GM18858 (cell line): ENCODE data around the gene FGGY.

Experiments
- ATAC-seq: cut with Tn5 transposase; IDR thresholded peaks from one replicate; pipeline ENCODE4 v1.9.1; 2021; ENCODE audit not compliant: unreplicated experiment

The FGGY gene

DNA sequence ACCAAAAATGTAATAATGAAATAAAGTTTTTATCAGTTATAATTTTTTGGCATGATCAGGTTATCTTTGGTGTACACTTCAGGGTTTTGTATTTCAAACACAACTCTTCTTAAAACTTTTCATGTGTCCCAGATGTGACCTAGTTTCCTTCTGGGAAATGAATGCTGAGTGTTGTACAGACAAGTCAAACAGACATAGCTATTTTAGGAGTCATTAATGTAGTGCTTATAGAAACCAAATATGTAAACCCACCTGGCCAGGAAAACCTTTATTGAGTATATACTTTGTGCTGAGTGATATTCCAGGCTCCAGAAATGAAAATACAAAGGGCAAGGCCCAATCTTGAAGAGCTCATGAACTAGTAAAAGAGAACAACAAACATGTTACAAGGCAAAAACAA lies 491.9 kb downstream of the FGGY start:
- no peak for ATAC-seq

DNA sequence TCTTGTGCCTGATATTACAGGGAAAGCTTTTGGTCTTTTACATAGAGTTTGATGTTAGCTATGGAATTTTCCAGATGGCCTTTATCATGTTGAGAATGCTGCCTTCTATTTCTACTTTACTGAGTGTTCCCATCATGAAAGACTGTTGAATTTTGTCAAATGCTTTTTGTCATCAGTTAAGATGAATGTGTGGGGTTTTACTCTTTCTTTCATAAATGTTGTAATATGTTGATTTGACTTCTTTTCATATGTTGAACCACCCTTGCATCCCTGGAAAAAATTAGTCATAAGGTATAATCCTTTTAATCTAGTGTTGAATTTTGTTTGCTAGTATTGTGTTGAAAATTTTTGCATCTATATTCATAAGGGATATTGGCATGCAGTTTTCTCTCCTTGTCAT lies 501.7 kb downstream of the FGGY start:
- no peak for ATAC-seq

DNA sequence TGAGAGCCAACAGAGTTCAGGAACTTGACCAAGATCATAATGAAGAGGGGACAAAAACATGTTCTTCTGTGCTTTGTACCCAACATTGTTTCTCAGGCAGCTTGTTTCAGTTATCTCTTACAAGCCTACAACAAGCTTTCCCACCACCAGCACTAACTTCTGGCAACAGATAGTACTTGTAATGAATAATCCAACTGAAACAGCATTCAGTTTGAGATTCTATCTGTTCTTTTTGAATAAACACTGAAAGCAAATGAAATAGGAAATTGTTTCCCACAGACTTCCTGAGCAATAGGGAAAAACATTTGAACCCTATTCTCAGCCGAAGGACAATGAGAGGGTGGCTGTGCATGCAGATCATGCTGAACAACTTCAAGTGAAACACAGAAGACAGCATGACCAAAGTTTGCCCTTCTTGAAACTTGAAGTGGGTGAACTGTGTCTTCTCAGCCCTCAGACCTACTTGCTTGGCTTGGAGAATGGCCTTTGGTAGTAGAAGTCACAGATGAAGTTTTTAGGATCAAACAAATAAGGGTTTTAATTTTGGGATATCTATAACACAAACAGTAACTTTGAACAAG lies 506.7 kb downstream of the FGGY start:
- ATAC-seq = no peak

DNA sequence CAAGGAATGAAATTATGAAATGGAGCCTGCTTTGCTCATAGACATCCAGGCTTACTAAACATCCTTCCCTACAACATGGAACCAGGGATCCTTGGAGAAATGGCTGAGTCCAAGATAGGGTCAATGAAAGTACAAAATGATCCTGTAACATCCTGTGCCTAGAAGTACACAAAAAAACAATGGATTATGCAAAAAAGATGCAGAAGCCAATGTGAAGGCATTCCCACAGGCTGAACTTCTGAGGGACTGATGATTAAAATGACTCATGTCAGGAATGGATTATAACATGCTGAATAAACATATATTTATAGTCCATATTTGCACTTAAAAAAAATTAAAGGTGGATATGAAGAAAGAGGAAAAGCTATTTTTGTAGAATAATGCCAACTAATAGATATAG lies 507.4 kb downstream of the FGGY start:
- ATAC-seq = no peak

DNA sequence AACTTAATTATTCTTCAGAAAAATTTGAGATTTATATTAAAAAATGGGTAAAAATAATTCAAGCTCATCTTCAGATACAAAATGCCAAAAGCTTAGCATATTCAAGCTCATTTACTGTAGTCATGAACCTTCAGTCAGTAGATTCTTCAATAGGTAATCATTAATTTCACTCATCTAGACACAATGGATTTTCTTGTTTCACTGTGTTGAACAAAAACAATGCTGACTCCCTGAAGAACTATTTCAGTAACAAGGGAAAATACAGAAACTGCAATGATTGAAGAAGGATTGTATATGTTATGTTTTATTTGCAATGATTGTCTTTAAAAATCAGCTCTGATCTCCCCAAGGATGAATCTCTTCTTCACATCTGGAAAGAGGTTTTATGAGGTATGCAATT lies 508.7 kb downstream of the FGGY start:
- no peak for ATAC-seq
